Upper lobe of left lung (tissue), 6 donors: ENCODE results near the gene UBD. TPM values are rescaled to one million over a fixed set of nuclear protein-coding genes. Genes with fewer than 3 reads are reported as not detected.

ENCODE experiments used
- ATAC-seq, 2 donors: fragments of 200-7000 bp; cut with Tn5 transposase; one replicate each; pipeline ENCODE4 v1.9.1; 2022; ENCODE audit warnings: mild to moderate bottlenecking in 2 of 2, moderate library complexity in 2 of 2; ENCODE audit not compliant: low FRiP score in 2 of 2
- DNase-seq, 2 donors: peaks; one replicate each; pipeline ENCODE4 v3.0.0-alpha.2; 2019 to 2020
- H3K27ac ChIP-seq, 4 donors: fragments of 200-600 bp; sonication (generic); one replicate each; pipeline ENCODE4 v1.5.1; 2016 to 2019
- H3K27me3 ChIP-seq, 4 donors: fragments of 200-600 bp; sonication (generic); one replicate each; pipeline ENCODE4 v1.5.1; 2017 to 2019
- H3K36me3 ChIP-seq, 4 donors: fragments of 200-600 bp; sonication (generic); one replicate each; pipeline ENCODE4 v1.5.1; 2016 to 2019
- H3K4me1 ChIP-seq, 4 donors: fragments of 200-600 bp; sonication (generic); one replicate each; pipeline ENCODE4 v1.5.1; 2018 to 2019
- H3K4me3 ChIP-seq, 4 donors: fragments of 200-600 bp; sonication (generic); one replicate each; pipeline ENCODE4 v1.5.1; 2017 to 2019; ENCODE audit warnings: mild to moderate bottlenecking in 2 of 4, moderate library complexity in 1 of 4
- H3K9me3 ChIP-seq, 4 donors: fragments of 200-600 bp; sonication (generic); one replicate each; pipeline ENCODE4 v1.5.1; 2018 to 2019
- CTCF ChIP-seq, 6 experiments: fragments of 450-650 bp in 4 of 6; fragments of 200-600 bp in 2 of 6; sonication (generic) in 2 of 6; IDR thresholded peaks; one replicate each; pipeline ENCODE4 v1.5.1; 2016 to 2019; ENCODE audit warnings: antibody characterized with exemption in 6 of 6
- EP300 ChIP-seq, 4 donors: sonication (generic); formaldehyde crosslinking; IDR thresholded peaks; one replicate each; pipeline ENCODE4 v1.5.1; 2017; ENCODE audit warnings: antibody characterized with exemption in 4 of 4, control low read depth in 2 of 4
- POLR2A ChIP-seq, 4 donors: fragments of 450-650 bp; IDR thresholded peaks; one replicate each; pipeline ENCODE4 v1.5.1; 2016 to 2017; ENCODE audit warnings: antibody characterized with exemption in 4 of 4, mild to moderate bottlenecking in 2 of 4
- POLR2AphosphoS5 ChIP-seq, 2 donors: sonication (generic); formaldehyde crosslinking; IDR thresholded peaks; one replicate each; pipeline ENCODE4 v1.5.1; 2017; ENCODE audit warnings: antibody characterized with exemption in 2 of 2
- WGBS, 2 donors: methylation state at CpG; one replicate each; pipeline ENCODE4 v1.1.5; 2017 to 2018; 5-methylcytosine and 5-hydroxymethylcytosine counted together
- total RNA-seq, 6 donors: library from RNA; depleted of rRNA in 4 of 6; stranded (reverse); fragments of >200 nt in 4 of 6; gene quantifications; one replicate each; pipeline versions ENCODE4 v1.1.0 to v1.2.1, GENCODE V29; 2016 to 2021
- donor health status: DM: no; HTN: no; CAD: no; lungs with moderate emphysema.
- donor health status: DM: no; HTN: yes; CAD: no; lungs with severe emphysema.

UBD gene
- total RNA-seq, 6 donors from 2014 or later = 0.76 to 3.6 (median 1.6) TPM; not detected in 2

- H3K27me3 ChIP-seq = no peaks in the 10 kb centered on the region
- no peak for DNase-seq
- no peaks in the 10 kb centered on the region for H3K9me3 ChIP-seq
- H3K27ac ChIP-seq = no peak overlapping the region
- TF ChIP-seq EP300 (IDR thresholded peaks at IDR 0.05) (no peak), POLR2A (IDR thresholded peaks at IDR 0.05) (no peak), POLR2AphosphoS5 (IDR thresholded peaks at IDR 0.05) (no peak), CTCF (IDR thresholded peaks at IDR 0.05) (no peak)
- 85 to 88% methylated on average over 4 of the region's 4 CpGs for WGBS, 2 donors
- H3K4me1 ChIP-seq = no peaks in the 10 kb centered on the region
- no peak for ATAC-seq
- H3K4me3 ChIP-seq = no peak overlapping the region
- H3K36me3 ChIP-seq = no peaks in the 10 kb centered on the region
Measured at GRCh38 chr6:29520232-29520631, 39.3 kb downstream of the UBD start.

GRCh38 chr6:29519291-29520010 is 40.1 kb downstream of the UBD start:
- no peak for TF ChIP-seq POLR2A (IDR thresholded peaks at IDR 0.05)
- no peak for TF ChIP-seq CTCF (IDR thresholded peaks at IDR 0.05)
- WGBS, 2 donors = 92 to 96% methylated on average over 6 of the region's 6 CpGs

GRCh38 chr6:29517728-29518440 is 41.6 kb downstream of the UBD start:
- no peaks in the 10 kb centered on the region for H3K36me3 ChIP-seq
- H3K4me3 ChIP-seq = no peak overlapping the region
- TF ChIP-seq POLR2AphosphoS5 (IDR thresholded peaks at IDR 0.05) (no peak), POLR2A (IDR thresholded peaks at IDR 0.05) (no peak), EP300 (IDR thresholded peaks at IDR 0.05) (no peak), CTCF (IDR thresholded peaks at IDR 0.05) (no peak)
- H3K4me1 ChIP-seq = no peaks in the 10 kb centered on the region
- WGBS, 2 donors = 80 to 82% methylated on average over 1 to 7 of the region's 7 CpGs
- H3K9me3 ChIP-seq = no peaks in the 10 kb centered on the region
- H3K27ac ChIP-seq = no peak overlapping the region
- no peaks in the 10 kb centered on the region for H3K27me3 ChIP-seq
- ATAC-seq (peak in 1 of 2 donors; percentile 5), DNase-seq (no peak)

More at GRCh38 chr6:29519291-29520010, 40.1 kb downstream of the UBD start:
- Histone ChIP-seq H3K36me3 (no peaks in the 10 kb centered on the region), H3K4me1 (no peaks in the 10 kb centered on the region), H3K27ac (no peak overlapping the region), H3K9me3 (no peaks in the 10 kb centered on the region), H3K4me3 (no peak overlapping the region), H3K27me3 (no peaks in the 10 kb centered on the region)
- ATAC-seq (peak in 1 of 2 donors; percentile 34), DNase-seq (no peak)

GRCh38 chr6:29517245-29517644 is 42.3 kb downstream of the UBD start:
- 80 to 94% methylated on average over 1 of the region's 1 CpG for WGBS, 2 donors
- no peak overlapping the region for H3K27ac ChIP-seq
- no peak for TF ChIP-seq POLR2AphosphoS5 (IDR thresholded peaks at IDR 0.05)
- TF ChIP-seq EP300 (IDR thresholded peaks at IDR 0.05) = no peak
- TF ChIP-seq POLR2A (IDR thresholded peaks at IDR 0.05) = no peak
- no peak for TF ChIP-seq CTCF (IDR thresholded peaks at IDR 0.05)

More at GRCh38 chr6:29517245-29517644, 42.3 kb downstream of the UBD start:
- ATAC-seq (no peak), DNase-seq (no peak)
- Histone ChIP-seq H3K4me1 (no peaks in the 10 kb centered on the region), H3K27me3 (no peaks in the 10 kb centered on the region), H3K36me3 (no peaks in the 10 kb centered on the region), H3K9me3 (no peaks in the 10 kb centered on the region), H3K4me3 (no peak overlapping the region)
